NCI-H1092 (cell line): Measurements from ENCODE around the gene OCRL.
"Not testable (repeated sequence)": the region's sequence is repeated elsewhere in the genome, so short reads cannot be mapped to it uniquely, and the experiment has no call there.

Experiments used
- DNase-seq: peaks from one replicate; lab custom pipeline; 2025; lab: John Stamatoyannopoulos, UW

The OCRL gene

GRCh38 chrX:129534816-129535578, 5.1 kb upstream of the OCRL start:
- DNase-seq, result no peak

- DNase-seq, result no peak
Observed at GRCh38 chrX:129540722-129541184, 694 bp downstream of the OCRL start.

GRCh38 chrX:129544780-129545179, 4.7 kb downstream of the OCRL start:
- no peak for DNase-seq

GRCh38 chrX:129545408-129545807, 5.3 kb downstream of the OCRL start:
- DNase-seq, result no peak

- DNase-seq, result no peak
Observed at GRCh38 chrX:129549124-129549523, 9.1 kb downstream of the OCRL start.

- no peak for DNase-seq
Observed at GRCh38 chrX:129553619-129554288, 13.7 kb downstream of the OCRL start.

- not testable (repeated sequence) for DNase-seq
Observed at GRCh38 chrX:129554816-129555215, 14.8 kb downstream of the OCRL start.

GRCh38 chrX:129556806-129557315, 16.8 kb downstream of the OCRL start:
- DNase-seq, result no peak

GRCh38 chrX:129557844-129558480, 17.9 kb downstream of the OCRL start:
- DNase-seq, result no peak

- no peak for DNase-seq
Observed at GRCh38 chrX:129559783-129560182, 19.7 kb downstream of the OCRL start.

- DNase-seq, result no peak
Observed at GRCh38 chrX:129561453-129561852, 21.4 kb downstream of the OCRL start.

GRCh38 chrX:129564345-129564744, 24.3 kb downstream of the OCRL start:
- DNase-seq, result not testable (repeated sequence)

GRCh38 chrX:129565046-129565650, 25.1 kb downstream of the OCRL start:
- DNase-seq, result no peak

- DNase-seq, result no peak
Observed at GRCh38 chrX:129566073-129566472, 26.0 kb downstream of the OCRL start.

- no peak for DNase-seq
Observed at GRCh38 chrX:129568349-129568748, 28.3 kb downstream of the OCRL start.

- DNase-seq, result no peak
Observed at GRCh38 chrX:129572422-129572821, 32.4 kb downstream of the OCRL start.

GRCh38 chrX:129573652-129574051, 33.6 kb downstream of the OCRL start:
- not testable (repeated sequence) for DNase-seq

GRCh38 chrX:129574214-129574613, 34.2 kb downstream of the OCRL start:
- DNase-seq, result no peak

- DNase-seq, result no peak
Observed at GRCh38 chrX:129576539-129576938, 36.5 kb downstream of the OCRL start.

GRCh38 chrX:129577473-129577872, 37.4 kb downstream of the OCRL start:
- DNase-seq, result no peak

- DNase-seq, result no peak
Observed at GRCh38 chrX:129577877-129578276, 37.8 kb downstream of the OCRL start.

- DNase-seq, result no peak
Observed at GRCh38 chrX:129581904-129582303, 41.8 kb downstream of the OCRL start.
